Measurements from ENCODE around the gene CRIM1.

The CRIM1 gene

GRCh38 chr2:36367895-36368353, 12.3 kb downstream of the CRIM1 start:
- H3K27ac ChIP-seq, result no peak overlapping the region
- no peak for TF ChIP-seq CTCF (IDR thresholded peaks at IDR 0.05)
- TF ChIP-seq ZFX (IDR thresholded peaks at IDR 0.05; ENCODE audit: borderline replicate concordance), result no peak

- no peak overlapping the region for H3K27ac ChIP-seq
- TF ChIP-seq CTCF (IDR thresholded peaks at IDR 0.05) (no peak), ZFX (IDR thresholded peaks at IDR 0.05; ENCODE audit: borderline replicate concordance) (no peak)
These were observed 12.9 kb downstream of the CRIM1 start for GRCh38 chr2:36368438-36368837.

- no peak overlapping the region for H3K27ac ChIP-seq
- TF ChIP-seq CTCF (IDR thresholded peaks at IDR 0.05), result no peak
- TF ChIP-seq ZFX (IDR thresholded peaks at IDR 0.05; ENCODE audit: borderline replicate concordance), result no peak
These were observed 13.6 kb downstream of the CRIM1 start for GRCh38 chr2:36369163-36369562.

- H3K27ac ChIP-seq, result no peak overlapping the region
- TF ChIP-seq CTCF (IDR thresholded peaks at IDR 0.05), result no peak
- no peak for TF ChIP-seq ZFX (IDR thresholded peaks at IDR 0.05; ENCODE audit: borderline replicate concordance)
These were observed 14.1 kb downstream of the CRIM1 start for GRCh38 chr2:36369716-36370115.

GRCh38 chr2:36370281-36370680, 14.7 kb downstream of the CRIM1 start:
- TF ChIP-seq ZFX (IDR thresholded peaks at IDR 0.05; ENCODE audit: borderline replicate concordance) (no peak), CTCF (IDR thresholded peaks at IDR 0.05) (no peak)
- H3K27ac ChIP-seq, result no peak overlapping the region

GRCh38 chr2:36371070-36371874, 15.7 kb downstream of the CRIM1 start:
- TF ChIP-seq ZFX (IDR thresholded peaks at IDR 0.05; ENCODE audit: borderline replicate concordance), result no peak
- TF ChIP-seq CTCF (IDR thresholded peaks at IDR 0.05), result no peak
- H3K27ac ChIP-seq, result no peak overlapping the region

- TF ChIP-seq ZFX (IDR thresholded peaks at IDR 0.05; ENCODE audit: borderline replicate concordance) (no peak), CTCF (IDR thresholded peaks at IDR 0.05) (no peak)
- no peak overlapping the region for H3K27ac ChIP-seq
These were observed 16.4 kb downstream of the CRIM1 start for GRCh38 chr2:36371928-36372391.

Data from 22Rv1 (cell line).